Naive thymus-derived CD8-positive, alpha-beta T cell (primary cell): ENCODE data around the gene C2orf68. TPM values are rescaled to one million over a fixed set of nuclear protein-coding genes. Genes with fewer than 3 reads are reported as not detected.
"Not testable (repeated sequence)": the region's sequence is repeated elsewhere in the genome, so short reads cannot be mapped to it uniquely, and the experiment has no call there.

Source experiments
- ATAC-seq, 2 donors: fragments of 150-1000 bp; cut with Tn5 transposase in 1 of 2; sonication (Bioruptor Pico), chemical (Tn5 transposase) in 1 of 2; 1 replicate in 1 of 2; 2 replicates in 1 of 2; pipeline ENCODE4 v1.10.0; 2021; ENCODE audit warnings: mild to moderate bottlenecking in 2 of 2, moderate library complexity in 2 of 2
- POLR2A ChIA-PET: fragments of 350-600 bp; sonication (Branson Sonifier 250); formaldehyde crosslinking; loops from one replicate; lab custom pipeline; 2021; ENCODE audit warnings: antibody characterized with exemption; lab: Charles Lee
- DNase-seq, 10 donors: peaks; one replicate each; pipeline versions ENCODE4 v3.0.0 to v3.0.0-alpha.2; 2020 to 2022
- H3K27ac Mint-ChIP-seq, 10 donors: one replicate each; pipeline ENCODE4 v1.8.0; 2020 to 2022; ENCODE audit warnings: mild to moderate bottlenecking in 10 of 10, mixed read lengths in 10 of 10, moderate library complexity in 4 of 10, inconsistent platforms in 1 of 10
- H3K27me3 Mint-ChIP-seq, 5 donors: one replicate each; pipeline ENCODE4 v1.8.0; 2021 to 2022; ENCODE audit warnings: mixed read lengths in 5 of 5
- H3K36me3 Mint-ChIP-seq, 3 donors: one replicate each; pipeline ENCODE4 v1.8.0; 2020 to 2022; ENCODE audit warnings: mixed read lengths in 3 of 3, mild to moderate bottlenecking in 2 of 3, inconsistent platforms in 1 of 3
- H3K4me1 Mint-ChIP-seq, 4 donors: one replicate each; pipeline ENCODE4 v1.8.0; 2021 to 2022; ENCODE audit warnings: mixed read lengths in 4 of 4
- H3K4me3 Mint-ChIP-seq, 10 donors: one replicate each; pipeline ENCODE4 v1.8.0; 2020 to 2022; ENCODE audit warnings: mild to moderate bottlenecking in 10 of 10, mixed read lengths in 10 of 10, moderate library complexity in 6 of 10, inconsistent platforms in 1 of 10
- H3K9me3 Mint-ChIP-seq, 9 donors: one replicate each; pipeline ENCODE4 v1.8.0; 2020 to 2022; ENCODE audit warnings: mixed read lengths in 9 of 9, mild to moderate bottlenecking in 3 of 9, inconsistent platforms in 1 of 9, moderate library complexity in 1 of 9
- polyA plus RNA-seq, 3 donors: library from polyadenylated mRNA; unstranded; fragments of 300-500 nt; fragmentation: Illumina TruSeq; gene quantifications; one replicate each; pipeline ENCODE4 v1.2.3, GENCODE V29; 2021
- total RNA-seq, 8 experiments: library from RNA in 2 of 8; stranded (reverse) in 2 of 8; gene quantifications; one replicate each; pipeline ENCODE4 v1.2.3 and lab custom pipeline; 2021 to 2026

C2orf68 gene
- total and polyA plus RNA-seq, 5 experiments from 2014 or later, result 15.7 to 95.2 (median 21.1) TPM

- POLR2A ChIA-PET, result interaction anchor here (0.6 to 8.1 kb wide), 9 partner anchors 9 to 185 kb away, joined by 3 to 67 read pairs (median 5); partner anchors contain the start of genes RNF181, SH2D6, USP39 and VAMP5
- Mint-ChIP-seq H3K4me1 (peaks cover 24 to 54% (median 48%) of the 10 kb centered on the region in 4 donors), H3K9me3 (no peaks in the 10 kb centered on the region), H3K27me3 (no peaks in the 10 kb centered on the region), H3K36me3 (peaks cover 0 to 23% (median 4%) of the 10 kb centered on the region in 3 donors), H3K27ac (peak overlapping the region in 9 of 10 donors; percentile 3 to 67 (median 47)), H3K4me3 (peak overlapping the region in 7 of 10 donors; percentile 6 to 93 (median 50))
- ATAC-seq, result no peak
- no peak for DNase-seq
These were observed 7.1 kb downstream of the C2orf68 start for GRCh38 chr2:85604568-85605339.

DNA sequence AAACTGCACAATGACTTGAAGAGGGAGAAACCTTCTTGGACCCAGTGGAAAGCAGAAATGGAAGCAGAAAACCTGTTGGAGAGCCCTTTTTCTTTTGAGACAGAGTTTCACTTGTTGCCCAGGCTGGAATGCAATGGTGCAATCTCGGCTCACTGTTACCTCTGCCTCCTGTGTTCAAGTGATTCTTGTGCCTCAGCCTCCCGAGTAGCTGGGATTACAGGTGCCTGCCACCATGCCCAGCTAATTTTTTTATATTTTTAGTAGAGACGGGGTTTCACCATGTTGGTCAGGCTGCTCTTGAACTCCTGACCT is 7.8 kb downstream of the C2orf68 start:
- not testable (repeated sequence) for ATAC-seq, DNase-seq, H3K27me3 Mint-ChIP-seq, H3K9me3 Mint-ChIP-seq
- Mint-ChIP-seq H3K4me1 (peaks cover 22 to 52% (median 44%) of the 10 kb centered on the region in 4 donors), H3K36me3 (peaks cover 0 to 22% (median 4%) of the 10 kb centered on the region in 3 donors), H3K4me3 (peak overlapping the region; percentile 50 to 94 (median 88)), H3K27ac (peak overlapping the region in 8 of 10 donors; percentile 43 to 81 (median 62))
- POLR2A ChIA-PET, result interaction anchor here (0.6 to 8.1 kb wide), 6 partner anchors 8 to 699 kb away, joined by 3 to 67 read pairs (median 6); partner anchors contain the start of genes RNF181, SH2D6, USP39 and VAMP5

DNA sequence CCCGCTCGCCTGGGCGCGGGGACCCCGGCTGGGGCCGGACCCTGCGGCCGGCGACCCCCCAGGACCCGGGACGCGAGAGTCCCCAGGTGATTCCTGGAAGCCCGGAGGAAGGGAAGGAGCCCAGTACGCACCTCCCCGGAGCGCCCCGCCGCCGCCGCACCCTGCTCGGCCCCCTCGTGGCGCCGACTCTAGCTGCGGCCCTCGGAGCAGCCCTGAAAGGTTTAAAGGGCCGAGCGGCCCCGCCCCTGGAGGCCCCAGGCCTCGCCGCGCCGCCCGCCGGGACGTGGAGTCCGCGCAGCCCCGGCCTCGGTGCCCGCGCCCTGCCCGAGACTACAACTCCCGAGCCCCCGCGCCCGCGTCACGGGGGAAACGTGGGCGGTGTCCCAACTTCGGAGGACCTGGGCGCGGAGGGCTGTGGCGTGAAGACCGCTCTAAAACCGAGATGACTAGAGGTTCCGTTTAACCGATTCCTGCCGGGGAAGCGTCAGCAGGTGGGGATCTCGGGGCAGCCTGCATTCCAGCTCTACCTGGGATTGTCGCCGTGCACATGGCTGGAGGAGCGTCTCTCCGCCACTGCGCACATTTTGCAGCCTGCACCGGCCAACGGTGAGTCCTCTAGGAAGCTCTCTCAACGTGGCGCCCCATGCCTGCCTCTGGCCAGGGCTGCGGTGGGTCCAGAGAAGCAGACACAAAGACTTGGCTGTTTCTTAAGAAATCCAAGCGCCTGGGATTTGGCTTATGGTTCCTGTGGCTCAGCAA is 9.2 kb downstream of the C2orf68 start, which contains the start of gene TMEM150A:
TMEM150A (minus strand) TSS at position 223 of the 759 bp plus-strand sequence. CDS start 750 bp downstream, outside the sequence.
- DNase-seq (peak; percentile 76 to 91 (median 82)), ATAC-seq (peak; percentile 91 to 92)
- Mint-ChIP-seq H3K4me3 (peak within 1 kb of the TSS; percentile 85 to 95 (median 90)), H3K27me3 (no peaks in the 10 kb centered on the region), H3K27ac (peak within 1 kb of the TSS; percentile 63 to 94 (median 90)), H3K4me1 (peaks cover 18 to 47% (median 34%) of the 10 kb centered on the region in 4 donors), H3K36me3 (peaks cover 0 to 20% (median 0%) of the 10 kb centered on the region in 3 donors), H3K9me3 (no peaks in the 10 kb centered on the region)
- POLR2A ChIA-PET, result interaction anchor here (0.7 to 8.1 kb wide), 14 partner anchors 9 to 283 kb away, joined by 3 to 67 read pairs (median 6); partner anchors contain the start of genes C2orf68, GGCX, MAT2A and SH2D6

GRCh38 chr2:85601771-85602475 is 9.9 kb downstream of the C2orf68 start:
- POLR2A ChIA-PET, result interaction anchor here (1.0 to 8.1 kb wide), 12 partner anchors 9 to 274 kb away, joined by 3 to 67 read pairs (median 7); partner anchors contain the start of genes C2orf68, GGCX, MAT2A and TGOLN2
- Mint-ChIP-seq H3K36me3 (peaks cover 0 to 18% (median 0%) of the 10 kb centered on the region in 3 donors), H3K4me3 (peak overlapping the region; percentile 80 to 95 (median 87)), H3K27ac (peak overlapping the region; percentile 60 to 94 (median 88)), H3K4me1 (peaks cover 18 to 50% (median 37%) of the 10 kb centered on the region in 4 donors), H3K9me3 (no peaks in the 10 kb centered on the region), H3K27me3 (no peaks in the 10 kb centered on the region)
- DNase-seq (no peak), ATAC-seq (peak; percentile 4 to 16)

DNA sequence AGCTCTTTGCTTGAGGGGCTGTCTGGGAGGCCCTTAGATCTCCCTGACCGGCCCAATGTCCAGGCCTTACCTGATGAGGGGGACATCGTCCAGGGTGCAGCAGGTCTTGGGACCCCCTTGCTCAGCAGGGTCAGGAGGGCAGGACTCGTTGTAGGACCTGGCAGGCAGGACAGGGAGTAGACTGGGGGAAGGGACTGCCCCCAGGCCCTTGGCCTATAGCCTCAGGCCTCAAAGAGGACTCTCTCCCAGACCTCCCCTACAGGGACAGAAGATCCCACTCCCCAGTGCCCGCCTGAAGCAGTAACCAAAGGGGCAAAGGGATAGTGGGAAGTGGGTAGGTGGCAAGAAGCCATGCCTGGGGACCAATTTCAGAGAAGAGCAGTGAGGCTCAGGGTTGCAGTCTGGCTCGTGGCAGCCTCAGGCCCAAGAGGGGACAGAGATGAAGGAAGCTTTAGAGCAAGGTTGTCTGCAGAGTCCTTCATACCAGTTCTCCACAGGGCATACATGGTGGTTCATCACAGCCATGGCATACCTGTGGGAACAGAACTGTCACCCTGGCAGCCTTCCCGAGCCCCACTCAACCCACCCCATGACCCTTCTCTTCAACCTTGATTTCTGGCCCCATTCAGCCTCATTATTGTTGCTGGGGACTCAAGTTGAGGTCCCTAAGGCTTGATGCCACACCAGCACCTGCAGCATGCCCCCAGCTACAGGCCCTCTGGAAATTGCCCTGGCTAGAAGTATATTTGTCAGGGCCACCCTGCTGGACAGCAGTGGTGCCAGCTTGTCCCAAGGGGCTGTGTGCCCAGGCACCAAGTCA is 10.7 kb downstream of the C2orf68 start:
- DNase-seq (no peak), ATAC-seq (no peak)
- H3K27ac Mint-ChIP-seq, result peak overlapping the region; percentile 60 to 94 (median 88)
- H3K4me3 Mint-ChIP-seq, result peak overlapping the region; percentile 80 to 95 (median 87)
- H3K4me1 Mint-ChIP-seq, result peaks cover 20 to 53% (median 41%) of the 10 kb centered on the region in 4 donors
- POLR2A ChIA-PET, result interaction anchor here (0.8 to 8.1 kb wide), 9 partner anchors 9 to 274 kb away, joined by 3 to 67 read pairs (median 8); partner anchors contain the start of genes C2orf68, GGCX, MAT2A and TGOLN2
- H3K9me3 Mint-ChIP-seq, result no peaks in the 10 kb centered on the region
- H3K36me3 Mint-ChIP-seq, result peaks cover 0 to 17% (median 0%) of the 10 kb centered on the region in 3 donors
- H3K27me3 Mint-ChIP-seq, result no peaks in the 10 kb centered on the region

- H3K4me3 Mint-ChIP-seq, result peak overlapping the region in 5 of 10 donors; percentile 7 to 85 (median 57)
- peaks cover 24 to 56% (median 45%) of the 10 kb centered on the region in 4 donors for H3K4me1 Mint-ChIP-seq
- no peaks in the 10 kb centered on the region for H3K27me3 Mint-ChIP-seq
These were observed 11.7 kb downstream of the C2orf68 start for GRCh38 chr2:85600235-85600575.

GRCh38 chr2:85599468-85600234 is 12.2 kb downstream of the C2orf68 start:
- peak overlapping the region in 7 of 10 donors; percentile 40 to 72 (median 61) for H3K27ac Mint-ChIP-seq
- peaks cover 23 to 54% (median 46%) of the 10 kb centered on the region in 4 donors for H3K4me1 Mint-ChIP-seq
- no peaks in the 10 kb centered on the region for H3K27me3 Mint-ChIP-seq
- peak overlapping the region in 2 of 10 donors; percentile 7 to 48 for H3K4me3 Mint-ChIP-seq
- H3K9me3 Mint-ChIP-seq, result no peaks in the 10 kb centered on the region
- no peak for DNase-seq
- POLR2A ChIA-PET, result interaction anchor here (0.6 to 8.1 kb wide), 5 partner anchors 12 to 61 kb away, joined by 3 to 67 read pairs (median 9); partner anchors contain the start of genes C2orf68, MAT2A, USP39 and VAMP5
- peaks cover 0 to 20% (median 0%) of the 10 kb centered on the region in 3 donors for H3K36me3 Mint-ChIP-seq
- ATAC-seq, result no peak

More at GRCh38 chr2:85600235-85600575, 11.7 kb downstream of the C2orf68 start:
- H3K9me3 Mint-ChIP-seq, result no peaks in the 10 kb centered on the region
- no peak for DNase-seq
- no peak for ATAC-seq
- peak overlapping the region in 6 of 10 donors; percentile 29 to 77 (median 47) for H3K27ac Mint-ChIP-seq
- H3K36me3 Mint-ChIP-seq, result peaks cover 0 to 20% (median 0%) of the 10 kb centered on the region in 3 donors
- POLR2A ChIA-PET, result interaction anchor here (0.6 to 8.1 kb wide), 7 partner anchors 9 to 62 kb away, joined by 3 to 67 read pairs (median 5); partner anchors contain the start of genes C2orf68, MAT2A, USP39 and VAMP5

GRCh38 chr2:85598594-85599340 is 13.1 kb downstream of the C2orf68 start:
- no peaks in the 10 kb centered on the region for H3K27me3 Mint-ChIP-seq
- no peaks in the 10 kb centered on the region for H3K9me3 Mint-ChIP-seq
- H3K4me3 Mint-ChIP-seq, result peak overlapping the region in 3 of 10 donors; percentile 19 to 40 (median 24)
- DNase-seq, result no peak
- peaks cover 27 to 55% (median 49%) of the 10 kb centered on the region in 4 donors for H3K4me1 Mint-ChIP-seq
- H3K36me3 Mint-ChIP-seq, result peaks cover 0 to 20% (median 0%) of the 10 kb centered on the region in 3 donors
- ATAC-seq, result no peak
- POLR2A ChIA-PET, result interaction anchor here (1.4 to 8.1 kb wide), 3 partner anchors 13 to 17 kb away, joined by 3 to 67 read pairs (median 31); partner anchors contain the start of genes C2orf68, USP39 and VAMP5
- H3K27ac Mint-ChIP-seq, result peak overlapping the region in 7 of 10 donors; percentile 25 to 72 (median 40)

- POLR2A ChIA-PET, result interaction anchor here (0.7 to 5.7 kb wide), 8 partner anchors 9 to 270 kb away, joined by 3 to 88 read pairs (median 8); partner anchors contain the start of genes GGCX, MAT2A, USP39 and VAMP5
- peaks cover 23 to 57% (median 43%) of the 10 kb centered on the region in 4 donors for H3K4me1 Mint-ChIP-seq
- peaks cover 0 to 20% (median 0%) of the 10 kb centered on the region in 3 donors for H3K36me3 Mint-ChIP-seq
- no peak for DNase-seq
- ATAC-seq, result no peak
- H3K4me3 Mint-ChIP-seq, result peak overlapping the region; percentile 96 to 100 (median 98)
- peak overlapping the region in 6 of 10 donors; percentile 22 to 100 (median 84) for H3K27ac Mint-ChIP-seq
- H3K27me3 Mint-ChIP-seq, result no peaks in the 10 kb centered on the region
- H3K9me3 Mint-ChIP-seq, result no peaks in the 10 kb centered on the region
These were observed 14.6 kb downstream of the C2orf68 start for GRCh38 chr2:85597241-85597640.
